Neural progenitor cell (in vitro differentiated cells): Measurements from ENCODE around the gene ANKS1B. TPM values are rescaled to one million over a fixed set of nuclear protein-coding genes. Genes with fewer than 3 reads are reported as not detected.

Experiments used
- DNase-seq: peaks from one replicate; pipeline ENCODE4 v3.0.0-alpha.2; 2016; ENCODE audit warnings: low spot score
- H2AFZ ChIP-seq: fragments of 200-600 bp; sonication (generic); replicated peaks from 2 replicates; pipeline ENCODE4 v1.6.1; 2016; ENCODE audit warnings: antibody characterized with exemption
- H3F3A ChIP-seq: fragments of 200-600 bp; sonication (generic); 2 replicates; pipeline ENCODE4 v1.6.1; 2016; ENCODE audit warnings: antibody characterized with exemption, low read depth
- H3K27ac ChIP-seq: fragments of 200-600 bp; sonication (generic); 2 replicates; pipeline ENCODE4 v1.5.1; 2016; ENCODE audit warnings: mild to moderate bottlenecking
- H3K27me3 ChIP-seq: fragments of 200-600 bp; sonication (generic); 2 replicates; pipeline ENCODE4 v1.6.1; 2016; ENCODE audit warnings: mild to moderate bottlenecking, moderate library complexity
- H3K36me3 ChIP-seq: fragments of 200-600 bp; sonication (generic); 2 replicates; pipeline ENCODE4 v1.5.1; 2016
- H3K4me1 ChIP-seq: fragments of 200-600 bp; sonication (generic); 2 replicates; pipeline ENCODE4 v1.6.1; 2016; ENCODE audit warnings: mixed run types
- H3K4me2 ChIP-seq: fragments of 200-600 bp; sonication (generic); 2 replicates; pipeline ENCODE4 v1.6.1; 2016
- H3K4me3 ChIP-seq: fragments of 200-600 bp; sonication (generic); 2 replicates; pipeline ENCODE4 v1.5.1; 2016
- H3K79me2 ChIP-seq: fragments of 200-600 bp; sonication (generic); 2 replicates; pipeline ENCODE4 v1.6.1; 2016; ENCODE audit warnings: low read depth
- H3K9ac ChIP-seq: fragments of 200-600 bp; sonication (generic); 2 replicates; pipeline ENCODE4 v1.6.1; 2016
- H3K9me3 ChIP-seq: fragments of 200-600 bp; sonication (generic); 2 replicates; pipeline ENCODE4 v1.5.1; 2016; ENCODE audit warnings: low read depth
- H4K20me1 ChIP-seq: fragments of 200-600 bp; sonication (generic); 2 replicates; pipeline ENCODE4 v1.6.1; 2016; ENCODE audit warnings: low read depth
- H3K27ac Mint-ChIP-seq: 3 replicates; pipeline ENCODE4 v1.8.0; 2021; ENCODE audit warnings: mixed read lengths
- H3K27me3 Mint-ChIP-seq: 2 replicates; pipeline ENCODE4 v1.8.0; 2022; ENCODE audit warnings: low read depth, mild to moderate bottlenecking, inconsistent platforms, moderate library complexity, mixed read lengths; ENCODE audit not compliant: insufficient read depth
- H3K36me3 Mint-ChIP-seq: 3 replicates; pipeline ENCODE4 v1.8.0; 2021; ENCODE audit warnings: mixed read lengths
- H3K4me1 Mint-ChIP-seq: 3 replicates; pipeline ENCODE4 v1.8.0; 2021; ENCODE audit warnings: mixed read lengths
- H3K4me3 Mint-ChIP-seq: 3 replicates; pipeline ENCODE4 v1.8.0; 2021; ENCODE audit warnings: mild to moderate bottlenecking, moderate library complexity, mixed read lengths
- H3K9me3 Mint-ChIP-seq: 3 replicates; pipeline ENCODE4 v1.8.0; 2020; ENCODE audit warnings: mixed read lengths
- CTCF ChIP-seq: fragments of 200-600 bp; sonication (generic); IDR thresholded peaks from 2 replicates; pipeline ENCODE4 v1.5.1; 2017; ENCODE audit warnings: antibody characterized with exemption, mild to moderate bottlenecking
- EZH2 ChIP-seq: fragments of 200-600 bp; sonication (generic); IDR thresholded peaks from 2 replicates; pipeline ENCODE4 v1.6.1; 2017; ENCODE audit warnings: antibody characterized with exemption, mild to moderate bottlenecking, moderate library complexity
- EZH2phosphoT487 ChIP-seq: fragments of 200-600 bp; sonication (generic); IDR thresholded peaks from 2 replicates; pipeline ENCODE4 v1.6.1; 2017; ENCODE audit warnings: antibody characterized with exemption
- total RNA-seq: library from RNA; depleted of rRNA; stranded (reverse); fragments of >200 nt; gene quantifications from 2 replicates; pipeline ENCODE4 v1.2.3, GENCODE V29; 2015; ENCODE audit warnings: low replicate concordance

The ANKS1B gene
- total RNA-seq, 1 donor from 2014 or later = 7.9 TPM

- Mint-ChIP-seq H3K4me3 (no peak overlapping the region), H3K4me1 (peaks cover 3% of the 10 kb centered on the region), H3K36me3 (no peaks in the 10 kb centered on the region), H3K9me3 (peaks cover 5% of the 10 kb centered on the region), H3K27me3 (peaks cover 2% of the 10 kb centered on the region), H3K27ac (no peak overlapping the region)
- Histone ChIP-seq H3K79me2 (no peaks in the 10 kb centered on the region), H3K4me3 (no peak overlapping the region), H2AFZ (no peak overlapping the region), H3K4me1 (no peaks in the 10 kb centered on the region), H3K36me3 (no peaks in the 10 kb centered on the region), H3K9me3 (no peaks in the 10 kb centered on the region), H3F3A (no peaks in the 10 kb centered on the region), H3K9ac (no peak overlapping the region), H3K27ac (no peak overlapping the region), H4K20me1 (no peaks in the 10 kb centered on the region), H3K4me2 (no peak overlapping the region), H3K27me3 (no peaks in the 10 kb centered on the region)
- no peak for DNase-seq
- no peak for TF ChIP-seq EZH2phosphoT487
- TF ChIP-seq CTCF = no peak
- TF ChIP-seq EZH2 = no peak
Measured at GRCh38 chr12:99707883-99708282, 276.9 kb downstream of the ANKS1B start.

DNA sequence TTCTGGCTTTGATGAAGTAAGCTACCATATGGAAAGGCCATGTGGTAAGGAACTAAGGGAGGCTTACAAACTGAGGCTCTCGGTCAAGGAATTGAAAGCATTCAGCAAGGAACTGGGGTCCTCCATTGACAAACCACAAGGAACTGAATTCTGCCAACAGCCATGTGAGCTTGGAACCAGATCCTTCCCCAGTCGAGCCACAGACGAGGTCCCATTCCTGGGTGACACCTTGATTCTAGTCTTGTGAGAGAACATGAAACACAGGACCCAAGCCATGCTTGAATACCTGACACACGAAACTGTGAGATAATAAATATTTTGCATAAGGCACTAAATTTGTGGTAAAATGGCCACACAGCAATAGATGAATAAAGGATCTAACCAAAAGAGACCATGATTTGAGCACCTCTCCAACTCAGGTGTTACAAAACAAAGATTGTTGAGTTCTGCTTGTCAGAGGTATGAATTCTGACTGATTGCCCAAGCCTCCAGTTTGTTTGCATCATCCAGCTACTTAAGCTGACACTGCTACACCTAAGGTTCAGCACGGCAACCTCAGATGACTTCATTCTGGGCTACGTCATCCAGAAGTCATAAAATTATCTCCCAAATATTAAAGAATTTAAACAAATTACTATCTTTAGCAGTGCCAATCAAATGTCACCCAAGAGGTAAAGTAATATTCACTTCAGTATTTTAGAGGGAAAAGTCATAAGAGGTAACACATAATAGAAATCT is 277.8 kb downstream of the ANKS1B start:
- H3F3A ChIP-seq = no peaks in the 10 kb centered on the region
- H3K4me1 ChIP-seq = no peaks in the 10 kb centered on the region
- no peaks in the 10 kb centered on the region for H3K79me2 ChIP-seq
- no peak overlapping the region for H3K4me3 Mint-ChIP-seq
- no peak overlapping the region for H2AFZ ChIP-seq
- no peak overlapping the region for H3K27ac Mint-ChIP-seq
- no peak for DNase-seq
- no peaks in the 10 kb centered on the region for H3K36me3 ChIP-seq
- H3K9me3 Mint-ChIP-seq = no peaks in the 10 kb centered on the region
- no peak overlapping the region for H3K4me2 ChIP-seq
- no peaks in the 10 kb centered on the region for H4K20me1 ChIP-seq
- no peak for TF ChIP-seq EZH2
- TF ChIP-seq CTCF = no peak
- no peak for TF ChIP-seq EZH2phosphoT487
- no peaks in the 10 kb centered on the region for H3K27me3 ChIP-seq
- H3K27me3 Mint-ChIP-seq = peaks cover 2% of the 10 kb centered on the region
- H3K27ac ChIP-seq = no peak overlapping the region
- H3K4me1 Mint-ChIP-seq = peaks cover 3% of the 10 kb centered on the region
- no peak overlapping the region for H3K9ac ChIP-seq
- no peak overlapping the region for H3K4me3 ChIP-seq
- no peaks in the 10 kb centered on the region for H3K9me3 ChIP-seq
- H3K36me3 Mint-ChIP-seq = no peaks in the 10 kb centered on the region

- Mint-ChIP-seq H3K36me3 (no peaks in the 10 kb centered on the region), H3K9me3 (no peaks in the 10 kb centered on the region)
- no peaks in the 10 kb centered on the region for H3K9me3 ChIP-seq
Measured at GRCh38 chr12:99704458-99704857, 280.3 kb downstream of the ANKS1B start.

More at GRCh38 chr12:99704458-99704857, 280.3 kb downstream of the ANKS1B start:
- Histone ChIP-seq H2AFZ (no peak overlapping the region), H3K27ac (no peak overlapping the region), H3F3A (no peaks in the 10 kb centered on the region), H3K36me3 (no peaks in the 10 kb centered on the region), H3K79me2 (no peaks in the 10 kb centered on the region), H4K20me1 (no peaks in the 10 kb centered on the region), H3K4me1 (no peaks in the 10 kb centered on the region), H3K9ac (no peak overlapping the region), H3K27me3 (no peaks in the 10 kb centered on the region), H3K4me3 (no peak overlapping the region), H3K4me2 (no peak overlapping the region)
- Mint-ChIP-seq H3K4me1 (peaks cover 3% of the 10 kb centered on the region), H3K27me3 (no peaks in the 10 kb centered on the region), H3K27ac (no peak overlapping the region), H3K4me3 (no peak overlapping the region)
- DNase-seq = no peak
- no peak for TF ChIP-seq EZH2
- TF ChIP-seq CTCF = no peak
- TF ChIP-seq EZH2phosphoT487 = no peak
